ENCODE data around the gene IL18R1. TPM values are rescaled to one million over a fixed set of nuclear protein-coding genes. Genes with fewer than 3 reads are reported as not detected.
"Not testable (repeated sequence)": the region's sequence is repeated elsewhere in the genome, so short reads cannot be mapped to it uniquely, and the experiment has no call there.

Gene IL18R1, protein sequence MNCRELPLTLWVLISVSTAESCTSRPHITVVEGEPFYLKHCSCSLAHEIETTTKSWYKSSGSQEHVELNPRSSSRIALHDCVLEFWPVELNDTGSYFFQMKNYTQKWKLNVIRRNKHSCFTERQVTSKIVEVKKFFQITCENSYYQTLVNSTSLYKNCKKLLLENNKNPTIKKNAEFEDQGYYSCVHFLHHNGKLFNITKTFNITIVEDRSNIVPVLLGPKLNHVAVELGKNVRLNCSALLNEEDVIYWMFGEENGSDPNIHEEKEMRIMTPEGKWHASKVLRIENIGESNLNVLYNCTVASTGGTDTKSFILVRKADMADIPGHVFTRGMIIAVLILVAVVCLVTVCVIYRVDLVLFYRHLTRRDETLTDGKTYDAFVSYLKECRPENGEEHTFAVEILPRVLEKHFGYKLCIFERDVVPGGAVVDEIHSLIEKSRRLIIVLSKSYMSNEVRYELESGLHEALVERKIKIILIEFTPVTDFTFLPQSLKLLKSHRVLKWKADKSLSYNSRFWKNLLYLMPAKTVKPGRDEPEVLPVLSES
- total RNA-seq, result 18.2 TPM
- long read RNA-seq, partial matches to known transcripts, result 4 of 19 reads
- long read RNA-seq, other reads (novel, unspliced or antisense), result 14 of 19 reads

DNA sequence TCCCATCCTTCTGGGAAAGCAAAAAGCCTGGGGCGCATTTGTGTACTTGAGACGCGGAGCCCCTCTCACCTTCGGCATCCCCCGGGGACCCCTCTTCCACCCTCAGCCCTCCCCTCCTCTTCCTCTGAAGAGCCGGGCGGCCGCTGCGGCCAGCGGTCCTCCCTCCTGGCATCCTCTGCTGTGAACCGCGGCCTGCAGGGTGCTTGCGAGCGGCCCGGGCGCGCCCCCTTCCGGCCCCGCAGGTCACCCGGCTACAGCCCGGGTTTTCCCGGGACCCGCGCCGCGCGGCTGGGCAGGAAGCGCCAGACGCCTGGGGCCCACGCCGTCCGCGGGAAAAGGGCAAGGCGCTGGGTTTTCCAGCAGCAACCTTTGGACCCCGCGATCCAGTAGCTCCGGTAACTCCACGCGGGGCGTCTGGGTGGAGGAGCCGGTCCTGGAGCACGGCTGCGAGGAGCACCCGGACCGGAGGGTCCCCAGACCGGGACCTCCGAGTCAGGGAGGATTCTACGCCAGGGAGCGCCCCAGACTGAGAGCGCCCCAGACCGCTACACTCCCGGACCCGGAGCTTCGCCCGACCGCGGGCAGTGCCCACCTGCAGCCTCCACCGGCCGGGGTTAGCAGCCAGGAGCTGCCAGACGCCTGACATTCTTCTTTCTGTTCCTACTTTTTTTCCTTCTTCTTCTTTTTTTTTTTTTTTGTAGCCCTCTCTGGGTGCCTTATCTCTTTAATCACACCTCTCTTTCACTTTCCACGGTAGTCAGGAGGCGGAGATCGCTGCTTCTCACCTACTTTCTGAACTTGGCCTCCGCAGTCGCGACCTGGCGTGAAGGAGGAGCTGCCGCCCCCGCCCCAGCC is at the start of gene IL18R1:
Gene IL18R1, plus strand, starts transcription at position 271 of the 855 bp plus-strand sequence. CDS start 6,865 bp downstream, outside the sequence.
- peak; percentile 94 for DNase-seq (ENCODE audit: low spot score)

DNA sequence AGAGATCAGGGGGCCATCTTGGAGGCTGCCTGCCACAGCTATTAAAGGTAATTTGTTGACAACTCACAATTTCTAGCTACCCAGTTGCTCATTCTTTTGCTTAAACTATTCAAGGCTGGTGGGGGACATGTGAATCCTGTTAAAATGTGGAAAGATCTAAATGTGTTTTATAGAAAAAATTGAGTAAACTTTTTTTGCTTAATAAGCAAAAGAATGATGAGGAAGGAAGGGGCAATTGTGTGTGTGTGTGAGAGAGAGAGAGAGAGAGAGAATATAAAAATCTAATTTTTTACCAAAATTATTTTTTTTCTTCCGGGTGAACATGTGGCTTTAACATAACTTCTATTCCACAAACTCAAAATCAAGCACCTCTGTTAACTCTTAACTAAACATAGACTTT is 49.5 kb upstream of the IL18R1 start:
- no peak for DNase-seq (ENCODE audit: low spot score)

DNA sequence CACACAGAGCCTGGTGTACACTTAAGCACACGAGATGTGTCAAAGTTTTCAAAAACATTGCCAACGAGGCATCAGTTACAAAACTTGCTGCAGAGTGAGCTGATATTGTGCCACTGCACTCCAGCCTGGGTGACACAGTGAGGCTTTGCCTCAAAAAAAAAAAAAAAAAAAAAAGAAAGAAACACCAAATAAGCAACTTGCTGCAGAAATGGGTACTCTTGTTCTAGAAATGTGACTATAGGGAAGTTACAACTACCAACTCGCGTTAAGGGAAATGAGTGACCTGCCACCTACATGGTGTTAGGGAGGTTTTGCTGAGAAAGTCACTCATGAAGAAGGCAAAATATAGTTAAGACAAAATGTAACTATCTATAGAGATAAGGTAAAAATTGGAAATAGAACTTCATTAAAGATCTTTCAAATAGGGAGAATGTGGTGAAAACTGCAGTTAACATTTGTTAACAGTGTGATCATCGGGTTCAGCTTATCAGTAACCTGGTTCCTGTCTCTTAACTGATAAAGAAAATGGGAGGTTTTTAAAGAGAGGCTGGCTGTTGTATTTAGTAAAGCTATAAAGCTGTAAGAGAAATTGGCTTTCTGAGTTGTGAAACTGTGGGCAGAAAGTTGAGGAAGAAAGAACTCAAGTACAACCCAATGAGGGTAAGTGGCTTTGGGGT is 44.5 kb upstream of the IL18R1 start, which contains the start of gene IL1RL1:
Gene IL1RL1, plus strand, starts transcription at position 600 of the 677 bp plus-strand sequence. CDS start 26,702 bp downstream, outside the sequence.
- DNase-seq (ENCODE audit: low spot score), result no peak

DNA sequence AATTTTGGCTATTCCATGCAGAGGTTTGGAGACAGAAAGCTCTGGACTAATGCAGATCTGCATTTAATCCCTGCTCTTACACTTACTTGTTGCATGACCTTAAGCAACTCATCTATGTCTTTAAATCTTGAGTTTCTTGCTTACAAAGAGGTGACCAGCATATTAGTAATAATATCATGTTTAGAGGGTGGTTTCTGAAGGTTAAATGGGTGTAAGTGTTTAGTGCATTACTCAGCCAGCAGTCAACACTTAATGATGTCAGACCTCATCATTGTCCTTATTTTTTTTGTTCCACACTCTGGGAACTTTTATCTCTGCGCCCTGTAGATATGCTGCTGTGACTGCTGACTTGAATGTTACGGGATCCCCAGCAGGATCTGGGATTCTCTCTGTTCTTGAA is 42.6 kb upstream of the IL18R1 start:
- no peak for DNase-seq (ENCODE audit: low spot score)

DNA sequence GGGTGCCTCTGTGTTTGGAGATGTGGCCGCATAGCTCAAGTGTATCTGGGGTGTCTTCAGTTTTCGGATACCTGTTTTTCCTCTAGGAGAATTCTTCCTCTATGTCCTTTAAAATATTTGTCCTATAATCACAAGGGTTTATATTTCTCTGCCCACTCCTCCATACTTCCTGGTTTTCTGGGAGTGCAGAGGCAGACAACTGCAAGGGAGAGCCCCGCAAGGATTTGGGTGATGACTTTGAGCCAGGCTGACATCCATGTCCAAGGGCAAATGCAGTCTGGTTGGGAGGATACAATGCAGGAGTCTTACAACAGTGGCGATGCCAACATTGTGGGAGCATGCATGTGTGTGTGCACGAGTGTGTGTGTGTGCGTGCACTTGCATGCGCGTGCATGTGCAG is 42.1 kb upstream of the IL18R1 start:
- no peak for DNase-seq (ENCODE audit: low spot score)

DNA sequence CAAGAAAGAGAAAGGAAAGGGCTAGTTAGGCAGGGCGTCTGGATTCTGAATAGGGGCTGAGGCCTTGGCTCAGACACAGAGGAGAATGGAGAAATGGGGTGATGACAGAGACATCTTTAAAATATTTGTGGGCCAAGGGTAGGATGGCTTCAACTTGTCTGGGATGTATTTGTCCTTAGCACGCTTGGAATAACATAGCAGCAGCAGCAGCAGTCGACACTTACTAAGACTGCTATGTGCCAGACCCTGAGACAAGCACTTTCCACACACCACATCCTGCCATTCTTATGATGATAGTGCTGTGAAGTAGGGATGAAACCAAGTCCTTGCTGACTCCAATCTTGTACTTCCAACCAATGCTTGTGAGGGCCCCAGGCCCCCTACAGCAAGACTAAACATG is 41.6 kb upstream of the IL18R1 start:
- no peak for DNase-seq (ENCODE audit: low spot score)

DNA sequence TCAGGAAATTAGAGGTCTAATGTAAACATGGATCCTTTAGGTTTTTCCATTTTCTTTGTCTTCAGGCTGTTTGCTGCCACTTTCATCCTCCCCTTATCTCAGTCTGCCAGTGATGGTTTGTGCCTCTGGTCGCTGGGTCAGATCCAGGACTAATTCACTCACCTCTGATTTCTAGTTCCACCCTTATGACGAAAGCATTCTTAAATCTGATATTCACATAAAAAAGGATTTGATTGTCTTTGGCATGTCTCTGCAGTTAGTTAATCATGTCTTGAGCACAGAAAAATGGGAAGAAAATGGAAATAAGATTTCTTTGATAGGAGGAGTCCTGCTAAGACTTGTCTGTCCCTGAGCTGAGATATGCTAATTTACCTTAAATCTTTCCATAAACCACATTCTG is 39.7 kb upstream of the IL18R1 start:
- DNase-seq (ENCODE audit: low spot score), result no peak

DNA sequence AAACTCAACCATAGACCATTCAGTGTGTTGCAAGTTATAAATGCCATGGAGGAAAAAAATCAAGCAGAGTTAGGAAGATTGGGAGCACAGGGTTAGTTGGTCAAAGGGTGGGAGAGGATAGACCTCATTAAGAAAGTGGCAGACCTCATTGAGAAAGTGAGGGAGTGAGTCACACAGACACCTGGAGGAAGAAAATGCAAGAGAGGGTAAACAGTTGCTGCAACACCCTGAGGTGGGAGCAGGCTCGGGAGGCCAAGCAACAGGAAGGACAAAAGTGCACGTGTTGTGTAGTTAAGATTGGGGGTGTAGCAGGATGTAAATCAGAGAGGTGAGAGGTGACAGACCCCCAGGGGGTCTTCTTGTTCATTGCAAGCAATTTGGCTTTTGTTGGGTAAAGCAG is 37.9 kb upstream of the IL18R1 start:
- no peak for DNase-seq (ENCODE audit: low spot score)

DNA sequence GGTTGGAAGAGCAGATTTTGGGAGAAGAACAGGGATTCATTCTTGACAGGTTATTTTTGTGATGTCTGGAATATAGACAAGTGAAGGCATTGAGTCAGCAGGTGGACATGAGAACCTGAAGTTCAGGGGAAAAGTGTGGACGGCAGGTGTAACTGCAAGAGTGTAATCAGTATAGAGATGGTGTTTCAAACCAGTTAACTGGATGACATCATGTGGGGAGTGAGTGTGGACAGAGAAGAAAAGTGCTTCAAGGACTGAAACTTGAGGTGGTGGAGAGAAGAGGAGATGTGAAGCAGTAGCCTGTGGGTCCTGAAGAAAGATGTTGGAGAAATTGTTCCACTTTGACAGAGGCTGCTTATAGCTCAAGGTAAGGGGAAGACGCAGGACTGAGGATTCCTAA is 37.2 kb upstream of the IL18R1 start:
- DNase-seq (ENCODE audit: low spot score), result no peak

DNA sequence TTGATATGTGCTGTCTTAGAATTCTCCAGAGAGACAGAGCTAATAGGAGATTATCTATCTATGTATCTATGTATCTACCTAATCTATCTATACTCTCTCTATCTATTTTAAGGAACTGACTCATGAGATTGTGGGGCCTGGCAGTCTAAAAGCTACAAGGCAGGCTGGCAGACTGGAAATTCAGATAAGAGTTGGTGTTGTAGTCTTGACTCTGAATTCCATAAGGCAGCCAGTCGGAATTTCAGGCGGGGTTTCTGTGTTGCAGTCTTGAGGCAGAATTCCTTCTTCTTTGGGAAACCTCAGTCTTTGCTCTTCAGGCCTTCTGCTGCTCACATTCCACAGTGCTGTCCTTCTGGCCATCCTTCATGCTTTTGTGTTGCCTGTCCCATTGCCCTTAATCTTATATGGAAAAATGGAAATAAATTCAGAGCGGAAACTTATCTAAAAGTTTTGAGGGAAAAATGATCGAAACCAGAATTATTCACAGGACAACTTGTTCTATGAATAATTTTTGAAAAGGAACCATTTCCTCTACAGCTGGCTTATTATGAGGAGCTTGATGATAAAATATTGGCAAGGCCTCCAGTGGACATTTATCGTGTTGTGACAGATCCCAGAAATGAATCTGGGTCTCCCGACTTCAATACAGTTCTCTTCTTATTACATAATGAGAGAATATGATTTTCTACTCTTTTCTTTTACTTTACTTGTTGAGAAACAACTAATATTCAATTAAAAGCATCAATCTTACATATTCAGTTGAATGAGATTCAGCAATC is 33.5 kb upstream of the IL18R1 start:
- no peak for DNase-seq (ENCODE audit: low spot score)

DNA sequence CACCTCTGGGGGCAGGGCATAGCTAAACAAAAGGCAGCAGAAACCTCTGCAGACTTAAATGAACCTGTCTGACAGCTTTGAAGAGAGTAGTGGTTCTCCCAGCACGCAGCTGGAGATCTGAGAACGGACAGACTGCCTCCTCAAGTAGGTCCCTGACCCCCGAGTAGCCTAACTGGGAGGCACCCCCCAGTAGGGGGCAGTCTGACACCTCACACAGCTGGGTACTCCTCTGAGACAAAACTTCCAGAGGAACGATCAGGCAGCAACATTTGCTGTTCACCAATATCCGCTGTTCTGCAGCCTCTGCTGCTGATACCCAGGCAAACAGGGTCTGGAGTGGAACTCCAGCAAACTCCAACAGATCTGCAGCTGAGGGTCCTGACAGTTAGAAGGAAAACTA is 30.7 kb upstream of the IL18R1 start:
- DNase-seq (ENCODE audit: low spot score), result not testable (repeated sequence)

DNA sequence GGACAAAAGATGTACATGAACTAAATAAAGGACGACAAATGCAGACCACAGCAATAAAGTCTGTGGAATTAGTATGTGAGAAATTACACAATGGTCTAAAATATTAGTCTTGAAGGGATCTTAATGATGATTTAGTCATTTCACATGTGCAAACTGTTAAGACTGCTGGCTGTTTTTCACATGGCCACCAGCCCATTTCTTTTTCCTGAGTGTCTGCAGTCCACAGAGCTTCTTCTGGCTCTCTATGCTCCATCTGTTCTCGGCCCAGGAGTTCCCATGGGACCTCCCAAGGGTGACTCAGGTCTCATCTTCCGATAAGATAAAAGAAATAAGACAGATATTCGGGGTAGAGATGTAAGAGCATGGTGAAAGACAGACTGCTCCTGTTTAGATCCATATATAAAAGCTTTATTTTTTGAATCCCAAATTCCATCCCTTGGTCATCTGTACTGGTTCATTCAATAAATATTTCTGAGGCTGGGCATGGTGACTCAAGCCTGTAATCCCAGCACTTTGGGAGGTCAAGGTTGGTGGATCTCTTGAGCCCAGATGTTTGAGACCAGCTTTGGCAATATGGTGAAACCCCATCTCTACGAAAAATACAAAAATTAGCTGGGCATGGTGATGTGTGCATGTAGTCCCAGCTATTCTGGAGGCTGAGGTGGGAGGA is 24.1 kb upstream of the IL18R1 start:
- no peak for DNase-seq (ENCODE audit: low spot score)

DNA sequence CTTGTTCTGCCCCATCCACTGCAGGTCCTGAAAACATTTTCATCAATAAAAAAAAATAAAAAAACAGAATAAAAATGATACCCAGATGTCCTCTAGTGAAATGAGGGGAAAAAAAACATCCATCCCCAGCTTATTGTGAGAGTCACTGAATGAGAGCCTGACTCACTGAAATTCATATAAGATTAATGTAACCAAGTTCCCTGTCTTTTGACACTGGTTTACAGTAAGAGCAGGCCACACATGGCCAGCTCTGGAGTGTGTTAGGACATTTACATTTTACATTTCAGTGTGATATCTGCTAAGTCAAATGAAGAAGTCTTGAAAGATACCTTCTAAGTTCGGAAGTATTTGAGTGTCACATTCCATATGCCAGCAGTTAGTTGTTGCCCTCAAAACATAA is 21.1 kb upstream of the IL18R1 start:
- no peak for DNase-seq (ENCODE audit: low spot score)

DNA sequence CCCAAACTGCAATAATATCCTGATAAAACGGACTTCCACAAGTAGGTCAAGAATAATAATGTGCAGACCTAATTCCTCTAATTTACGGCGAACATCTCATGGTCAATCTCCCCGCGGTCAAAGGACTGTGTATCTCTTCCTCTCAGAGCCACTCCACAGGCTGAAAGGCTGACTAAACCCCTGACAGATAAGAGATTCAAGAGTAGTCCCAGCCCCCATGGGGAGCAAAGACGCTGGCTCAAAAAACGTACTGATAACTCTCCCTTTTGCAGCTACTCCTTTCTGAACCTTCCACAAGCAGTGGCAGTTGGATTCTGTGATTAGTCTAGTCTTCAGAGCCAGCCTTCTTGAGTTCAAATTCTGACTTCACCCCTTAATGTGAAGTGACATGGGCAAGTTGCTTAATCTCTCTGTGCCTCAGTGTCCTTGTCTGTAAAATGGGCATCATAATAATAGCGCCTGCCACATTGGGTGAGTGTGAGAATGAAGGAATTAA is 19.7 kb upstream of the IL18R1 start:
- DNase-seq (ENCODE audit: low spot score), result no peak

DNA sequence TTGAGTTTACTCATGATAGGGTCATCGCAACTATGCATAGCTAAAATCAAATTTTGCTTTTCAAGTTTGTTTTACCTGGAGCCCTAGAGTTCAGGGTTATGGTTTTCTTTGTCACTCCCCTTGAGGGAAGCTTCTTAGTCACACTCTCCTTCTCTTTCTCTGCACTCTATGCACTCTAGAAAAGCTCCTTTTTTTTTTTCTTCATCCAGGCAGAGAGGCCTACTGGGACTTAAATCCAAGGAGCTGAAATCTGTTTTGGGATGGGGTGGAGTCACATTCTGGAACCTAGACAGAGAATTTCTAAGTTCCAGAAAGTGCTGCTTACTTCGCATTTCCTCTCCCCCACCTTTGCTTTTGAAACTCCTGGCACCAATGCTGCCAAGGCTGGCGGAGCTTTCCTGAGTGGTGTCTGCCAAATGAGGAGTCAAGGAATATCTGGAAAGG is 19.1 kb upstream of the IL18R1 start:
- DNase-seq (ENCODE audit: low spot score), result no peak

DNA sequence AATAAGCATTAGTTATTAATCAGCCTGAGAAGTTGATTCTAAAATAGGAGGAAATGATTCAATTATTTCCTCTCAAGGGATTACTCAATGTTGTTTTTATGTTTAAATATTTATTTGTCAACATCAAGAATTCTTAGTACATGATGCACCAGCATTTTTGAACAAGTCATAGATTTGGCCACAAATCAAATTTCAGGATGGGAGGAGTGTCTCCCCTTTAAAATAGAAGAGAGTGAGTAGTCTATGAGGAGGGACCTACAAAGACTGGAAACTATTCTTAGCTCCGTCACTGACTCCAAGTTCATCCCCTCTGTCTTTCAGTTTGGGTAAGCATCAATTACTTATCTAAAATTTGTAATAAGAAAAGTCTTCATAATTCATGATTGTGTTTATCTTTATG is 18.6 kb upstream of the IL18R1 start:
- no peak for DNase-seq (ENCODE audit: low spot score)

DNA sequence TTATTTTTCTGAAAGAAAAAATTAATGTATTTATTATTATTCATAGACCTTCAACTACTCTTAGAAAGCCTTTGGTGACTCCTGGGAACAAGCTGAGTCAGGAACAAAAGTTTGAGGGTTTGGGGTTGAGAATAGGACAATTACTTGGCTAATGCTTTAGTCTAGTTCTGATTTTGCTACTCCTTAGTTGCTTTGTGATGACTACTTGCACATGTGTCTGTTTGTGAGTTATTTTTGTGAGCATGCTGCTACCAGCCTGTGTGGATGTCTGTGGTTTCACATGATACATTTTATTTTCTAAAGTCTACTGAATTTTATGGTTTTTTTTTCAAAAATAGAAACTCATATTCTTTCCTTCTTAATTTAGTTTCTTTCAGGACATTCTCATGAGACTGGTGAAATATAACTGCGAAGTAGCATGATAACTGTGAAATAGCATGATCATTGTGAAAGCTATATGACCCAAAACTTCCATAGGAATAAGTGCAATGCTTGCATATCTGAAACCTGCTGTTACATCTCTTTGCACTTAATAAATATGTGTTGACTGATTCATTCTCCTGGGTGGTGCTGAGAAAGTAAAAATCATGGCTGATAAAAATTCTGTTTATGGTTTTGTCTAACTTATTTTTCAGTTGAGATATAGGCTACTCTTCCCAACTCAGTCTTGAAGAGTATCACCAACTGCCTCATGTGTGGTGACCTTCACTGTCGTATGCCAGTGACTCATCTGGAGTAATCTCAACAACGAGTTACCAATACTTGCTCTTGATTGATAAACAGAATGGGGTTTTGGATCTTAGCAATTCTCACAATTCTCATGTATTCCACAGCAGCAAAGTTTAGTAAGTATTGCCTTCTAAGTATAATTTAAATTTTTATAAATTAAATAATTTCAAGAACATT is 17.9 kb upstream of the IL18R1 start:
- no peak for DNase-seq (ENCODE audit: low spot score)

DNA sequence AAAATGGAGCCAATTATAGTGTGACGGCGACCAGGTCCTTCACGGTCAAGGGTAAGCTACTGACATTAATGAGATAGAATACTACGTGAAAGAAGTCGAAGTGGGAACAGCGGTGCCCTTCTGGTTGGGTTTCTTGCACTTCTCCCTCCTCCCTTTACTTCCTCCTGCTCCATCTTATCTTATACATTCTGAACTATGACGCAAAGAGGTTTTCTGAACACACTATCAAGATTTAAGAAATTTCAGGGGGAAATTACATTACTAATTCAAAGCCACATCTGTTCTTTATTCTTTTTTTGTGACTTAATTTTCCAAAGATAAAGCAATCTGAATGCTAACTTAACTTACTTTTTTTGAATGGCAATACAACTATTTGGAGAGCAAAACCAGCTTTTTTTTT is 14.8 kb upstream of the IL18R1 start:
- DNase-seq (ENCODE audit: low spot score), result no peak

DNA sequence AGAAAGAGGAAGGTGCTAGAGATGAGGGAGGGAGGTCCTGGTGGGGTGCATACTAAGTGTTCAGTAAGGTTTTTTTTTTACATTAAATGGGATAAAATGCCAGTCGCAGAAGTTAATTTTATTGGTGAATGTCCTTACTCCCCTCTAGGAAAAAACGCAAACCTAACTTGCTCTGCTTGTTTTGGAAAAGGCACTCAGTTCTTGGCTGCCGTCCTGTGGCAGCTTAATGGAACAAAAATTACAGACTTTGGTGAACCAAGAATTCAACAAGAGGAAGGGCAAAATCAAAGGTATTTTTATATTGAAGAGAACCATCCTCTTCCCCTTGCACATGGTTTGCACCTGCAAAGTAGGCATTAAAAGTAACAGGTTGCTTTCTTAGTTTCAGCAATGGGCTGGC is 12.7 kb upstream of the IL18R1 start:
- DNase-seq (ENCODE audit: low spot score), result no peak
